HG02852 (cell line): ENCODE results near the gene P2RX6.
"Not testable (repeated sequence)": the region's sequence is repeated elsewhere in the genome, so short reads cannot be mapped to it uniquely, and the experiment has no call there.

ENCODE experiments used
- ATAC-seq: cut with Tn5 transposase; IDR thresholded peaks from one replicate; pipeline ENCODE4 v1.9.1; 2021; ENCODE audit warnings: mild to moderate bottlenecking, moderate library complexity; ENCODE audit not compliant: unreplicated experiment

The P2RX6 gene

DNA sequence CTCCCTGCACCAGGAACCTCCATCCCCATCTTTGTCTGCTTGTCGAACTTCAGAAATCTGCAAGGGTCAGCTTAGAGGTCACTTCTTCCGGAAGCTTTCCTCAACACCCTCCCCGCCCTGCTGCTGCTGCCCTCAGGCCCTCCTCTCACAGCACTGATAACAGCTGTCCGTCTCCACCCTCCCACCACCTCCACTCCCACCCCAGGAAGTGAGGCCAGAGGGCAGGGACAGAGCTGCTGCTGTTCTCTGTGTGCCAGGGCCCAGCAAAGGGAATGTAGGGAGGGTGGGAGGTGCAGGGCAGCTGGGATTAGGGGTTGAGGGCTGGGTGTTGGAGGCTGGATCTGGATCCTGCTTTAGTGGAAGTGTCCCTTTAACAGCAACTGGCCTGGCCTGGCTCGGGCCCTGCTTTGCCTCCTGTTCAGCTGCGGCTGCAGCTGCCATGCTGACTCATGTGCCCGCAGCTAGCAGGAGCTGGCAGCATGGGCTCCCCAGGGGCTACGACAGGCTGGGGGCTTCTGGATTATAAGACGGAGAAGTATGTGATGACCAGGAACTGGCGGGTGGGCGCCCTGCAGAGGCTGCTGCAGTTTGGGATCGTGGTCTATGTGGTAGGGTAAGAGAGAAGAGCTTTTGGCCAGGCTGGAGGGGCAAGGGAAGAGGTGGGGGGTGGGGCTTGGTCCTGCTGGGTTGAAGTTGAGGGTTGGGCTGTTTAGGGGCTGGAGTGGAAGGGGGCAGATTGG, at the start of gene P2RX6:
P2RX6 (plus strand) TSS at position 440 of the 740 bp plus-strand sequence; CDS start at position 450, 10 bp downstream.
- no peak for ATAC-seq

DNA sequence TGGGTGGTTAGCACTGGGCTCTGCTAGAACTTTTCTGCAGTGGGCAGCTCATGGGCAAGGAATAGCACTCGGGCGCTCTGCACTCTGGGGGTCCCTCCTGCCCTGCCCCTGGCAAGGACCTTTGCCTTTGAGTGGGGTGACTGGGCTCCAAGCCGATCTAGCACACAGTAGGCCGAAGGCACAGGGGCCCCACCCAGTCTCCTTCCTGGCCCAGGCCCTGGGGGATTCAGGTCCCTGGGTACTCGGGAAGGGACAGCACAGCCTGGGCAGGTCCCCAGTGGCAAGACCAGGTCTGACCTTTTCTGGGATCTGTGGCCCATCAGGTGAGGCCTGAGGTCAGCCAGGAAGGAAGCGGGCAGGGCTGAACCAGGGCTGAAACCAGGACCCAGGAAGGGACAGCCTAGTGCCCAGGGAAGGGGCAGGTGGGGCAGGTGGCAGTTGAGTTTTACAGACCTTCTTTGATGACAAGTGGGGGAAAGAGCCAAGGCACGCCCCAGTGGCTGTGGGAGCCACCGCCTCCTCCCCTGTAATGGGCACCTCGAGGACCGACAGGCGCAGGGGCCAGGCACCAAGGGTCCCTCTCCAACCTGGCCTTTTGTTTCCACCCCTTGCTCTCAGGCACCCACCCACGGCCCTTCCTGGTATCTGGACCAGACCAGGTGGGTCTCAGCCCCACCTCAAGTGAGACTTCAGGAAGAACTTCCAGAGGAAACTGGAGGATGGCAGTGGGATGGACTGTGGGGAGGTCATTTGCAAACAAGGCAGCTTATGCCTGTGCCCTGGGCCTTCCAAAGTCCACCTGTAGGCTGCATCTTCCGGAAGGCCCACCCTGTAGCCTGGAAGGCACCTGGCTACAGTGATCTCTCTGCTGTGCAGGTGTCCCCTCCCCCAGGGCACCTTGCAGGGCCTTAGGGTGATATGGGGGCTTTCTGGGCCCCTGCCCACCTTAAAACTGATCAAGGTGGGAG, 48.8 kb upstream of the P2RX6 start:
- ATAC-seq, result no peak

DNA sequence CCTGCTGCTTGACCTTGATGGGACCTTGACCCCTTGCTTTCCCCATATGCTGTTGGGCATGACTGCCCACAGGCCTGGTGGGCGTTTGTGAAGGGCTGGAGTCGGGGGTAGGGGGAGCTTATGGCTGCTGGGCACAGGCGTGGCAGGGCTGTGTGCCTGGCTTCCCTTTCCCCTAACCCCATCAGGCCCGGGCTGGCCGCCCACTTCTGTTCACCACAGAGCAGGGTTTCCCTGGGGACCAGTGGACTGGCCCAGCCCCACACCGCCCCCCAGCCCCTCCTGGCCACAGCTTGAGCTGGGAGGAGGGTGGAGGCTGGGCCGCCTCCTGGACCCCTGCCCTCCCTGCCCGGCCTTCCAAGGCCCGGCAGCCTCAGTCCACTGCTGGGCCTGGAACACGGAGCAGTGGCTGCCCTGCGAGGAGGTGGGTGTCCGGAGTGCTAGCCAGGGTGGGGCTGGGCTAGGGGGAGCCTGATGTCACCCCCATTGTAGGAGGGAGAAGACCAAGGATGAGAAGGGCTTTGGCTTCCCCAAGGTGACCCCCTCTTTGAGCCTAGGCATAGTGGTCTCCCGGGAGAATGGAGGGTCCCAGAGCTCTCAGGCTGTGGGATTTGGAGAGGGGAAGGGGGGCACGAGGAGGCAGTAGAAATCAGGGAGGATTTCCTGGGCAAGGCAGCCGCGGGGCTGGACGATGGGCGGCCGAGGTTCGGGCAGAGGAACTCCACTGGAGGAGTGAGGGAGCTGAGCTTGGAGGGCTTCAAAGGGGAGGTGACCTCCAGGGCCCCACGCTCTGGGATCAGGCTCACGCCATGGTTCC, 47.9 kb upstream of the P2RX6 start, which contains the start of gene AIFM3:
AIFM3 (plus strand) TSS at position 373 of the 814 bp plus-strand sequence. CDS start 690 bp downstream, outside the sequence.
- ATAC-seq, result no peak

DNA sequence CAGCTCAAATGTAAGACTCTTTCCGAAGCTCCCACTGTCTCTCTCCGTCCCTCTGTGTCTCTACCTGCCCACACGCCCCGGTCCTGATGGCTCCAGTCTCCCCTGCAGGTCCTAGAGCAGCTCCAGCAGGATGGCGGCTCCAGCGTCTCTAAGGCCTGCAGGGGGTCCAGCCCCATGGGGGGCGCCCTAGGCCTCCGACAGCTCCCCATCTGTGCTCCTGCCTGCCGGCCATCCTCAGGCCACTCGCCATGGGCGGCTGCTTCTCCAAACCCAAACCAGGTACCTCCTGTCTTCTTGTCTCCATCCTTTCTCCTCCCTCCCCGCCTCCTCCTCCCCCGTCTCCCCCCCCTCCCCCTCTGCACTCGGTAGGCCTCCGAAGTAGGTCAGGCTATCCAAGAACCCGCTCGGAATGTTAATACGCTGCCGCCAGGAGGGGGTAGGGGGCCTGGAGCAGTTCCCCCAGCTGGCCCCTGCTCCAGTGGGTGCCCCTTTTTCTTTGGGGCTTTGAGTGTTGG, 47.2 kb upstream of the P2RX6 start:
- no peak for ATAC-seq

DNA sequence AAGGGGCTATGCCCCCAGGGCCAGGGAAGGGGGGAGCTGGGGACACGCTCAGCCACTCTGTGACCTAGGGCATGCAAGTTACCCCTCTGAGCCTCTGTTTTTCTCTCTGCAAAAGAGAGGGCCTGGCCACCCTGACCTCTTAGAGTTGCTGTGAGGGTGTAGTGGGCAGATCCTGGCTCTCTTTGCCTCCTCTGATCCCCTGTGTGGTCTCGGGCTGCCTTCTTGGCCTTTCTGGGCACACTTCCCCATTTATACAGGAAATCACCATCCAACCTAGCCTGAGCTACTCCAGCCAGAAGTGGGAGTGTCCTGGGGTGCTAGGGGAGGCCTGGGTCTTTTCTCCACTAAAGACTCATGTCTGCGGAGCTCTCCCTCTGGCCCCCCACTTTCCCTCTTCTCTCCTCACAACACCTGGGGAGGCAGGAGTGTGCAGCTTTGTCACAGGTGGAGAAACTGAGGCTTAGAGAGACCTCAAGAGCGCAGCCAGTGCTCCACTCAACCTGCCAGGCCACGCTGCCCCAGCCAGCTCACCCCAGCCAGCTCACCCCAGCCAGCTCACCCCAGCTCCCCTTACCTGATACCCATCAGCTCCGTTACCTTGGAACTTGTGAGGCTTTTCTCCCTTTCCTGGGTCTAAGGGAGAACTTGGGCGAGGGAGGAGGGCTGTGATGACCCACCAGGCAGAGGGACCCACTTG, 46.5 kb upstream of the P2RX6 start:
- no peak for ATAC-seq

DNA sequence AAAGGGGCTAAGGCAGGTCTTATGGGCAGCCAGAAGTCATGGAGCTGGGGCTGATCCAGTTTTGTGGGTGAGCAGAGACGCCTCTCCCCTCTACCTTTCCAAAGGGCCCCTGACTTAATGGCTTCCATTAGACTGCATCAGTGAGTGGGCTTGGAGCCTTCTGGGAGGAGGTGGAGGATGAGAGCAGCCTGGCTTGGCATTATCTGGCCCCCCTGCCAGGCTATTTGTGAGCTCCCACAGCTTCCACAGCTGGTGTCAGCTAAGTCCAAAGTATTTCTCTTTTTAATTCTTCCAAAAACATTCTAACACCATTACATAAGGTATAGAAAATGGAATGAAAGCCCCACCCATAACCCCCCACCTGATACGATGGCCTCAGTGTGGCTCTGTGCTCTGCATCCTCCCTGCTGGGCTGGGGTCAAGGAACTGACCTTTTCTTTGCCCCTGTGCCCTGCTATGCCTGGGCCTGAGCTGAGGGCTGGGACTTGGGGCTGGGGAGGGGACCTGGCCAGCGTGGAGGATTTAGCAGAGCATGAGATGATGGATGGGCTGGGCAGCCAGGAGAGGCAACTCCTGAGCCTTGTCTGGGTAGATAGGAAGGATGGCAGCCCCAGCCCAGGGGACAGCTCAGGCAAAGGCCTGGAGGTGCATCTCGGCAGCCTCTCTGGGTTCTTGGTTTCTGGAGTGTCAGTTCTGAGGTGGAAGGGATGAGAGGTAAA, 43.9 kb upstream of the P2RX6 start:
- ATAC-seq, result no peak

- ATAC-seq, result not testable (repeated sequence)
Observed at GRCh38 chr22:20972014-20972694, 42.8 kb upstream of the P2RX6 start.

DNA sequence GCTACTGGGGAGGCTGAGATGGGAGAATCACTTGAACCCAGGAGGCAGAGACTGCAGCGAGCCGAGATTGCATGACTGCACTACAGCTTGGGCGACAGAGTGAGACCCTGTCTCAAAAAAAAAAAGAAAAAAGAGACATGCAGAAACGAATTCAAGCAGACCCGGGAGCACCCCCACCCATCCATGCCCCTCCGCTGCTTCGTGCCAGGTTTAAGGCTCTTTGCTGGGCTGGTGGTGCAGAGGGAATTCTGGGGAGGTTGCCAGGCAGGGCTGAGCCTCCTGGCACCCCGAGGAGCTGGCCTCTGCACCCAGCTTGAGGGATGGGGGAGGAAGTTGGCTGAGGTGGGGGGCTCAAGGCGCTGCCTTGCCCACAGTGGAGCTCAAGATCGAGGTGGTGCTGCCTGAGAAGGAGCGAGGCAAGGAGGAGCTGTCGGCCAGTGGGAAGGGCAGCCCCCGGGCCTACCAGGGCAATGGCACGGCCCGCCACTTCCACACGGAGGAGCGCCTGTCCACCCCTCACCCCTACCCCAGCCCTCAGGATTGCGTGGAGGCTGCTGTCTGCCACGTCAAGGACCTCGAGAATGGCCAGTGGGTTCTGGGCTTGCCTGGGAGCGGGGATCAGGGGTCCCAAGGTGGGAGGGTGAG, 41.9 kb upstream of the P2RX6 start:
- ATAC-seq, result no peak

GRCh38 chr22:20973634-20974286, 41.2 kb upstream of the P2RX6 start:
- no peak for ATAC-seq

- no peak for ATAC-seq
Observed at GRCh38 chr22:20974336-20974955, 40.5 kb upstream of the P2RX6 start.

DNA sequence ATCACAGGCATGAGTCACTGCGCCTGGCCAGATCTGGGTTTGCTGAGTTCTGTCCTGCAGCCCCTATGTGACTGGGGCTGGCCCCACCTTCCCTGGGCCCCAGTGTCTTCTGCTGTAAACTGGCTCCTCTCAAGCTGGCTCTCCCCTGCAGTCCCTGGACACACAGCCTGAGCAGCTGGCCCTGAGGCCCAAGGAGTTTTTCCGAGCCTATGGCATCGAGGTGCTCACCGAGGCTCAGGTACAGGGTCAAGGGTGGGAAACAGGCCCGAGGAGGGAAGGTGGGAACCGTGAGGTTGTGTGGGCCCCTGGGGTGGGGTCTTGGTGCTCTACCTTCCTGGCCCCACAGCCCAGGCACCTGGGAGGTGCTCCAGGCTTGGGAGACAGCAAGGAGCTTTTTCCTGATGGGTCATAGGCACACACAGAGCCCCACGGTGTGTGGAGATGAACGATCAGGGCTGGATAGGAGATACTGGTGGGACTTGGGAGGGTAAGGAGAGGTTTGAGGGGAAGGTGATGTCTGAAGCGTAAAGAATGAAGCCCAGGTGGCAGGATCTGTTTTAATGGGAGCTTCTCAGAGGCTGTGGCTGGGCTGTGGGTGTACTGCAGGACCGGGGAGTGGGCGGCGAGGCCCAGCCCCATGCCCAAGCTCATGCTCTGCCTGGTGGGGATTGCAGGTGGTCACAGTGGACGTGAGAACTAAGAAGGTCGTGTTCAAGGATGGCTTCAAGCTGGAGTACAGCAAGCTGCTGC, 39.2 kb upstream of the P2RX6 start:
- no peak for ATAC-seq

GRCh38 chr22:20976291-20976877, 38.6 kb upstream of the P2RX6 start:
- no peak for ATAC-seq

DNA sequence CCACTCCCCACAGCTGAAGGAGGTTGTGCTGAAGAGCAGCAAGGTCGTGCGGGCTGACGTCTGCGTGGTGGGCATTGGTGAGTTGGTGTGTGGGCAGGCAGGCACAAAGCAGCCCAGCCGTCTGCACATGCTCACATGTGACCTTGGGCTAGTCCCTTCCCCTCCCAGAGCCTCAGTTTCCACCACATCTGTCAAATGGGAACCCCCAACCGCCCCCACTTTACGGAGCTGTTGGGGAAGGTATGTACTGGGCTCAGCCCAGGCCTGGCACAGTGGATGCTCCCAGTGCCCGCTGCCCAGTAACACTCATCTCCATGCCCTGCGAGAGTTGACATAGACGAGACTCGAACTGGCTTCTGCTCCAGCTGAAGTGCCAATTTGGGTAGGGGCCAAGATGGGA, 37.9 kb upstream of the P2RX6 start:
- ATAC-seq, result no peak

GRCh38 chr22:20977516-20978170, 37.3 kb upstream of the P2RX6 start:
- no peak for ATAC-seq

- no peak for ATAC-seq
Observed at GRCh38 chr22:20978419-20978818, 36.5 kb upstream of the P2RX6 start.
